NCI-H2196 treated with DMSO at 0.1 percent for 48 hours (cell line): Measurements from ENCODE around the gene MEP1B.

Experiments used
- DNase-seq: peaks from one replicate; lab custom pipeline; 2025; ENCODE audit not compliant: unreplicated experiment; lab: John Stamatoyannopoulos, UW

The MEP1B gene

GRCh38 chr18:32262092-32262491 lies 72.3 kb downstream of the MEP1B start:
- DNase-seq = no peak

- DNase-seq = no peak
Observed at GRCh38 chr18:32264401-32264800, 74.6 kb downstream of the MEP1B start.

GRCh38 chr18:32267463-32267862 lies 77.6 kb downstream of the MEP1B start:
- DNase-seq = no peak
